HG02588 (cell line): ENCODE results near the gene JAZF1.
"Not testable (repeated sequence)": the region's sequence is repeated elsewhere in the genome, so short reads cannot be mapped to it uniquely, and the experiment has no call there.

Experiments used
- ATAC-seq: cut with Tn5 transposase; IDR thresholded peaks from one replicate; pipeline ENCODE4 v1.9.1; 2021; ENCODE audit warnings: mild to moderate bottlenecking, moderate library complexity; ENCODE audit not compliant: unreplicated experiment

JAZF1 gene

GRCh38 chr7:28018446-28018845 is 162.1 kb downstream of the JAZF1 start:
- ATAC-seq, result no peak

- ATAC-seq, result no peak
Measured at GRCh38 chr7:28018020-28018419, 162.6 kb downstream of the JAZF1 start.

GRCh38 chr7:28017372-28017771 is 163.2 kb downstream of the JAZF1 start:
- no peak for ATAC-seq

- ATAC-seq, result no peak
Measured at GRCh38 chr7:28016297-28016696, 164.3 kb downstream of the JAZF1 start.

GRCh38 chr7:28015169-28015568 is 165.4 kb downstream of the JAZF1 start:
- ATAC-seq, result no peak

GRCh38 chr7:28014340-28014739 is 166.3 kb downstream of the JAZF1 start:
- ATAC-seq, result not testable (repeated sequence)

GRCh38 chr7:28013441-28013840 is 167.2 kb downstream of the JAZF1 start:
- no peak for ATAC-seq

- no peak for ATAC-seq
Measured at GRCh38 chr7:28013019-28013418, 167.6 kb downstream of the JAZF1 start.

GRCh38 chr7:28008911-28009310 is 171.7 kb downstream of the JAZF1 start:
- ATAC-seq, result no peak

GRCh38 chr7:28008171-28008570 is 172.4 kb downstream of the JAZF1 start:
- ATAC-seq, result no peak

GRCh38 chr7:28006491-28006890 is 174.1 kb downstream of the JAZF1 start:
- no peak for ATAC-seq

GRCh38 chr7:28005847-28006231 is 174.8 kb downstream of the JAZF1 start:
- no peak for ATAC-seq

GRCh38 chr7:28005075-28005846 is 175.3 kb downstream of the JAZF1 start:
- ATAC-seq, result no peak

GRCh38 chr7:28003408-28003807 is 177.2 kb downstream of the JAZF1 start:
- no peak for ATAC-seq

- ATAC-seq, result no peak
Measured at GRCh38 chr7:28002638-28003037, 178.0 kb downstream of the JAZF1 start.

- ATAC-seq, result no peak
Measured at GRCh38 chr7:28001896-28002295, 178.7 kb downstream of the JAZF1 start.

- ATAC-seq, result no peak
Measured at GRCh38 chr7:27999829-28000228, 180.8 kb downstream of the JAZF1 start.

- no peak for ATAC-seq
Measured at GRCh38 chr7:27998382-27998781, 182.2 kb downstream of the JAZF1 start.

- no peak for ATAC-seq
Measured at GRCh38 chr7:27997188-27997707, 183.3 kb downstream of the JAZF1 start.

GRCh38 chr7:27996141-27996540 is 184.5 kb downstream of the JAZF1 start:
- ATAC-seq, result no peak

GRCh38 chr7:27995228-27995627 is 185.4 kb downstream of the JAZF1 start:
- no peak for ATAC-seq

GRCh38 chr7:27994639-27995038 is 186.0 kb downstream of the JAZF1 start:
- no peak for ATAC-seq
